Testis (tissue), 2 donors: ENCODE data around the gene S100A5.
"Not testable (repeated sequence)": the region's sequence is repeated elsewhere in the genome, so short reads cannot be mapped to it uniquely, and the experiment has no call there.

Experiments
- CTCF ChIP-seq, 3 experiments: fragments of 450-650 bp in 2 of 3; fragments of 200-600 bp in 1 of 3; sonication (generic) in 1 of 3; IDR thresholded peaks; one replicate each; pipeline ENCODE4 v1.5.1; 2016 to 2019; ENCODE audit warnings: antibody characterized with exemption in 3 of 3, mild to moderate bottlenecking in 2 of 3, moderate library complexity in 1 of 3
- POLR2A ChIP-seq: fragments of 450-650 bp; IDR thresholded peaks from one replicate; pipeline ENCODE4 v1.6.1; 2017; ENCODE audit warnings: antibody characterized with exemption, mild to moderate bottlenecking, moderate library complexity

GRCh38 chr1:153583514-153583913 lies 42.8 kb upstream of the S100A5 start:
- not testable (repeated sequence) for TF ChIP-seq CTCF (IDR thresholded peaks at IDR 0.05); POLR2A
